NOMO-1 treated with dmso at 0.1 percent for 144 hours (cell line): ENCODE results near the gene ZDHHC6.
"Not testable (repeated sequence)": the region's sequence is repeated elsewhere in the genome, so short reads cannot be mapped to it uniquely, and the experiment has no call there.

Experiments used
- DNase-seq: peaks from one replicate; lab custom pipeline; 2025; ENCODE audit not compliant: unreplicated experiment; lab: John Stamatoyannopoulos, UW

ZDHHC6 gene, protein sequence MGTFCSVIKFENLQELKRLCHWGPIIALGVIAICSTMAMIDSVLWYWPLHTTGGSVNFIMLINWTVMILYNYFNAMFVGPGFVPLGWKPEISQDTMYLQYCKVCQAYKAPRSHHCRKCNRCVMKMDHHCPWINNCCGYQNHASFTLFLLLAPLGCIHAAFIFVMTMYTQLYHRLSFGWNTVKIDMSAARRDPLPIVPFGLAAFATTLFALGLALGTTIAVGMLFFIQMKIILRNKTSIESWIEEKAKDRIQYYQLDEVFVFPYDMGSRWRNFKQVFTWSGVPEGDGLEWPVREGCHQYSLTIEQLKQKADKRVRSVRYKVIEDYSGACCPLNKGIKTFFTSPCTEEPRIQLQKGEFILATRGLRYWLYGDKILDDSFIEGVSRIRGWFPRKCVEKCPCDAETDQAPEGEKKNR

DNA sequence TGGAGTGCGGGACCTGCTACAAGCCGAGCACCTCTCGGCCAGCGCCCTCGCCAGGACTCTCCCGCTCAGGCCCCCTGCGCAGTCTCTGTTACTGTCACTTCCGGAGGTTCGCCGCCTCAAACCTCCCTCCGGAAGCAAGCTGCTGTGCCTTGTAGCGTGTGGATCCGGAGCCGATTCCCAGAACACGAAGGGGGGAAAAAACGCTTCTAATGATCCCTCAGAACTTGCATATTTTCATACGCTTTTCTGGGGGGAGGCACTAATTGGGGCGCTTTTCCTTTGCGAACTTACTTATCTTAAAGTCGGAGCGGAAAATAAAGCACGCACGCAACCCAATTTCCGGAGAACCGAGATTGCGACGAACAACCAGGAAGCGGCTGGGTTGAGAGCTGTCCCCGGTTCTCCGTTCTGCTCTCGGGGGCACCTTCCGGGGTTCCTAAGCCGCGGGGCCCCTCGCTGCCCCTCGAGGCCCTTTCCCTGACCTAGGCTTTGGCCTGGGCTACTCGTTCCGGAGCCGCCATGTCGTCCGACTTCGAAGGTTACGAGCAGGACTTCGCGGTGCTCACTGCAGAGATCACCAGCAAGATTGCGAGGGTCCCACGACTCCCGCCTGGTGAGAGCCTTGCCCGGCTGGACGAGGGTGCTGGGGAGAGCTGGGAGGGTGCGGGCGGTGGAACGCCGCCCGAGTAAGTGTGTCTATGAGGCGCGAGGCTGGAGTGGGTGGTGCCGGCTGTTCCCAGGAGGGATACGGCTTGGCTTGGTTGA, at the start of gene ZDHHC6, which contains the start of gene VTI1A:
Gene ZDHHC6, minus strand, starts transcription at position 60 of the 765 bp plus-strand sequence. CDS start 1,478 bp downstream, outside the sequence.
Gene VTI1A, plus strand, starts transcription at position 361 of the 765 bp plus-strand sequence. Its CDS starts 159 bp downstream, at position 520.
- DNase-seq, result peak; percentile 79

DNA sequence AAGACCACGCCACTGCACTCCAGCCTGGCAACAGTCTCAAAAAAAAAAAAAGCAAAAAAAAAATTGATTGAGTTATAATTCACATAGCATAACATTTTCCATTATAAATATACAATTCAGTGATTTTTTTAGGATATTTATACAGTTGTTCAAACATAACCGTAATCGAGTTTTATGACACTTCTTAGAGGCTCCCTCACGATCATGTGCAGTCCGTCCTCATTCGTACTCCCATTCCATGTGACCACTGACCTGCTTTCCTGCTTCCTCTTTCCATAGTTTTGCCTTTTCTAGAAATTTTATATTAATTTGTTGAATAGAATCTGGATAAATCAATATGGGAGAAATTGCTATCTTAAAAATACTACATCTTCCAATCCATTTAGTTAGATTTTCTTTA, 46.0 kb upstream of the ZDHHC6 start:
- DNase-seq, result no peak

DNA sequence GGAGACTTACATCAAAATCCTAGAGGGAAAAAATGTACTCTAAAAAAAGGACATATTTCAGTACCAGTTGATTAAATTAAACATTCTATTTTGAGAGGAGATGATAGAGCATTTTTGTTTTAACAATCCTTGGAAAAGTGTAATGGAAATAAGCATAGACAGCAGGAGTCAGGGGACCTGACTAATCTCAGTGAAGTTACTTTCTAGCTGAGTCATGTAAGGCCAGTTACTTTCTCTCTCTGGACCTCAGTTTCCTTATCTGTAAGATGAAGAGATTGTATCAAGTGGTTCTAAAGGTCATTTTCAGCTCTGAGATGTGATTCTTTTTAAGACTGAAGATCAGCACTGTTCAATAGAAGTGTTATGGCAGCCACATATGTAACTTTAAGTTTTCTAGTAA, 44.4 kb upstream of the ZDHHC6 start:
- no peak for DNase-seq

DNA sequence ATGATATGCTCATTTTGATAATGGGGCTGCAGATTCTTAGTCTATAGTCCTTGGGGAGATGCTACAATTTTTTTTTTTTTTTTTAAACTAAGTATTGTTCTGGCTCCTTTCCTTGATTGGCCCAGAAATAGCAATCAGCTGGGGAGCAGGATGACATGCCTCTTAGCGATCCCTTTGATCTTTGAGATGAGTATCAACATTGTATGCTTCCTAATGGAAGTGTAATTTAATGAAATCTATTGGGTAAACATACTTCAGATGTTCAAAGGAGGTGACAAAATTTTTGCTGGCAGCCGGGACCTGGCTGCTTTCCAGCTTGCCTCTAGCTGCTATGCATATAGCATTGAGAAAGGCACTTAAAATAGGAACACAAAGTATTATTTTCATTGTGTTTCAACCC, 43.8 kb upstream of the ZDHHC6 start:
- no peak for DNase-seq

DNA sequence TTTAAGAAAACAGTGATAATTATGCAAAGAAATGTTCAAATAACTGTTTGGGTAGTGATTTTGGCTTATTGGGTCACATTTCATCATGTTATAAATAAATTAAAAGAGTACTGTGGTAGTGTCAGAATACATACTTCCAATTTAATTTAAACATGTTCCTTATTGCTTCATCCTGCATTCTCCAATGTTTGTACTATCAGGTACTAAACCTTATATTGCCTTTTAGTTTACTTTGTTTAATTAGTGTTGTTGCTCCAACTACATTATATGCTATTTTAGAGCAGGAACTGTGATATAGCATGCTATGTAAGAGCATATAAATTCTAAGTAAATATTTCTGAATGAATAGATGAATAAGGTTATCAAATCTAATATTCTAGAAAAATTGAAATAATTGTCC, 41.2 kb upstream of the ZDHHC6 start:
- DNase-seq, result no peak

DNA sequence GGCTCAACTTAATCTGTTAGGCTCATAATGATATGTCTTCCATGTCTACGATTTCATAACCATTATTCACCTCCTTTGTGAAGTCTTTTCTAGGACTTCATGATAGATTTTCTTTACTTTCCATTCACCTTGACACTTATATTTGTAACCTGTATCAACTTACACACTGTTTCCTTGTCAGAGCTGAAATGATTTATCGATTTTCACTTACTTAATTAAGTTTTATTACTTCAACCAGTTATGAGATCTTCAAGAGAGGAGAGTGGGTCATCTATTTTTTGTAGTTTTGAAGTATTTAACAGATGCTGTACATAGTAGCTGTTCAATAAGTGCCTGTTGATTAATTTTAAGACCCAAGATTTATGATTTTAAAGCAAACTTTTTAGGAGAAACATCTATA, 37.7 kb upstream of the ZDHHC6 start:
- DNase-seq, result no peak

DNA sequence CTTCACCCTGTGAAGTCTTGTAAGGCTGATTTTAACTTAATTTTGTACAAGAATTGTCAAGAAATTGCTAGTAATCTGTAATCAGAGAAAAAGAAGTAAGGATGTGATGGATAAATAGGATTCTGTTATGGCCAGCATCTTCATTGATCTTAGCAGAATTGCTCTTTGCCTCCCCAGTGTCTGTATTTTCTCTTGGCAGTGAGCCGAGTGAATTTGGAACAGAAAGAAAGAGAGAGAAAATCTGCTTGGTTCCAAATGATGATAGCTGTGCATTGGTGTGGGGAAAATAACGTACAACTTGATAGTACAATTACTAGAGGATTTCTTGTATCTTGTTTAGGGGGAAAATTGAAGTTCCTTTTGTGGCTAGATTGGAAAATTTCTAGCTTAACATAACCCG, 34.9 kb upstream of the ZDHHC6 start:
- no peak for DNase-seq

DNA sequence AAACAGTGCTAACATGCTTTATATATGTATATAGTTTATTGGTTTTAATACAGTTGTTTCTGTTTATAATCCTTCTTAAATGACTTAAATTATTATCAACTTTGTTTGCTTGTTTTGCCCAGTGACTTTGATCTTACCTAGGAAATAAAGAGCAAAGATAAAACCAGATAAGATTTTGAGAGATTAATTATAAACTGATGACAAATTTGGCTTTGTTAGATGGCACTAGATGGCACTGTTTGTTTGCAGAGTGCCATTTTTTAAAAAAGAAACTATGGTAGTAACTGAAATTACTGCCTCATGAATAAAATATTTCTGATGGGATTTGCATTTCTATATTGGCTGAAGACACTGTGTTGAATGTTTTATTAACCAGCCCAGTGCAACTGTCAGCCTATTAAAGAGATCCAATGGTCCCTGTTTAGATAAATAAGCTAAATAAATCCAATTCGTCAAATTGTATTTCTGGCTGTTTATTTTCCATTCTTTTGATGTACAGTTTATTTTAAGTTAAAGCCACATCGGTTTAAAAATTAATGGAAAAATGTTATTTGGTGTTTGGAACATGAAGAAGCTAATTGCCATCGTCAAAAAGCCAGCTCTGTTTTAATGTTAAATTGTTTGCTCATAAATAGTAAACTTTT, 29.0 kb upstream of the ZDHHC6 start:
- no peak for DNase-seq

DNA sequence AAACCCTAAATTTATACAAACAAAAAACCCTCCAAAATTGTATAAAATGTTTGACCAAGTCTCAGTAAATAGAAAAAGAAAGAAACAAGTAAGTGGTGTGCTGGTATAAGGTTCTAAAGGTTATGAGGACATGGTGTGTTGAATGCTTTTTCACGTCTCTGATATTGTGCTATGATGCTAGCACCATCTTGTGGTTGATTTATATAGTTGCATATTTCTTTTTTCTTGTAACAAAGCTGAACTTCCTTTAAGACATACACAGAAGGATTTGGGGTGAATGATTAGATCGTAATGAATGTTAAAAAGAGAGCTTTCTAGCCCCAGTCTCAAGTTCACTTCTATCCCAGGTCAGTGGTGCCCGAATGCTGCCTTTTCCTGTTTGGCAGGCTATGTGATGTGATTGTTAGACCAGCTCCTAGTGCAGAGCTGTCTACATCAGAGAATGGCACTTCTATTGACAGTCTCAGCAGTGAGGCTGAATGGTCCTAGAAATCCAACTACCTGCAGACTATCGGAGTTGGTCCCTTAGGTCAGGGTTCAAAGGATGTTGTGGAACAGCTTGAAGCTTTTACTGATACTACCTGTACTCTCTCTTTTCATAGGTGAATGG, 25.3 kb upstream of the ZDHHC6 start:
- no peak for DNase-seq

DNA sequence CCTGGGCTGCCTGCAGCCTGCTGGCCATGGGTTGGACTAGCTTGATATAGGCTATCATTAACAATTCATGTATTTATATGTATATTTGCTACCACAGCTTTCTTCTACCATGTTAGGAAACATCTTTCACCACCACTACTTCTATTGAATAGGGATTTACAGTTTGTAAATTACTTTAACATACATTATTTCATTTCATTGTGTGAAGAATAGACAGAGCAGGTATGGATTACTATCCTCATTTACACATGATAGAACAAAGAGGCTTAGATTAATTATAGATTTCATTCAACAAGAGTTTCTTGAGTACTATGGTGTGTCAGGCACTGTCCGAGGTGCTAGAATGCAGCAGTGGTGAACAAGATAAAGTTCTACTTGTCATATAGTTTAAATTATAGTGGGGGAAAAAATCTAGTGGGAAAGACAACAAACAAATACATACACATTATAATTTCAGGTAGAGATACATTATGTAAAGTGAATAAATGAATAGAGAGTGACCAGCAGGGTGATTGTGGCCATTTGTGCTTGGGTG, 20.9 kb upstream of the ZDHHC6 start:
- no peak for DNase-seq

DNA sequence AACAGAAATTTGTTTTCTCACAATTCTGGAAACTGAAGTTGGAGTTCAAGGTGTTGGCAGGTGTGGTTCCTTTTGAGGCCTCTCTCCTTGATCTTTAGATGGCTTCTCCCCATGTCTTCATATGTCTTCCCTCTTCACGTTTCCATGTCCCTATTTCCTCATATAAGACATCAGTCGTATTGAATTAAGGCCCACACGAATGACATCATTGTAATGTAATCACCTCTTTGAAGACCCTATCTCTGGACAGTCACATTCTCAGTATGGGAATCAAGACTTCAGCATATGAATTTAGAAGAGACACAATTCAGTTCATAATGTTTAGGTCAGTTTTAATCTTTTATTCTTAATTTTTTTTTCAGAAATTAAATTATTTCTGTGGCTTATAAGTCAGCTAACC, 20.1 kb upstream of the ZDHHC6 start:
- DNase-seq, result no peak

DNA sequence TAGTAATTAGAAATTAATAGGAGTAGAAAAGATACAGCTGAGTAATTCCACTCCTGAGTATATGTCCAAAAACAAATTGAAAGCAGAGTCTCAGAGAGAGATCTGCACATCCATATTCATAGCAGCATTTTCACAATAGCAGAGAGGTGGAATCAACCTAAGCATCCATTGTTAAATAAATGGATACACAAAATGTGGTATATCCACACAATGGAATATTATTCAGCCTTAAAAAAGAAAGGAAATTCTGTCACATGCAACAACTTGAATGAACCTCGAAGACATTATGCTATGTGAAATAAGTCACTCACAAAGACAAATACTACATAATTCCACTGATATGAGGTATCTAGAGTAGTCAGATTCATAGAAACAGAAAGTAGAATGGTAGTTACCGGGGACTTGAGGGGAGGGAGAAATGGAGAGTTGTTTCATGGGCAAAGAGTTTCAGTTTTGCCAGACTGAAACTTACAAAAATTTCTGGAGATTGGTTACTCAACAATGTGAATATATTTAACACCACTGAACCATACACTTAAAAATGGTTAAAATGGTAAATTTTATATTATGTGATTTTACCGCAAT, 18.7 kb upstream of the ZDHHC6 start:
- DNase-seq, result no peak

DNA sequence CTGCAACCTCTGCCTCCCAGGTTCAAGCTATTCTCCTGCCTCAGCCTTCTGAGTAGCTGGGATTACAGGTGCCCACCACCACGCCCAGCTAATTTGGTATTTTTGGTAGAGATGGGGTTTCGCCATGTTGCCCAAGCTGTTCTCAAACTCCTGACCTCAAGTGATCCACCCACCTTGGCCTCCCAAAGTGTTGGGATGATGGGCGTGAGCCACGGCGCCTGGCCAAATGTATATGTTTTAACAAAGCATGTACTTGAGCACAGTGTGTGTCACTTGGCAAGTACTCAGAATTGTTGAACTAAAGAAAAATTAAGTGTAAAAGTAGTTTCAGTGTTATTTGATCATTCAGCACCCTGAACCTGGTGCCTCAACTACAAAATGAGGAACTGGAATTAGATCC, 17.4 kb upstream of the ZDHHC6 start:
- DNase-seq, result not testable (repeated sequence)

DNA sequence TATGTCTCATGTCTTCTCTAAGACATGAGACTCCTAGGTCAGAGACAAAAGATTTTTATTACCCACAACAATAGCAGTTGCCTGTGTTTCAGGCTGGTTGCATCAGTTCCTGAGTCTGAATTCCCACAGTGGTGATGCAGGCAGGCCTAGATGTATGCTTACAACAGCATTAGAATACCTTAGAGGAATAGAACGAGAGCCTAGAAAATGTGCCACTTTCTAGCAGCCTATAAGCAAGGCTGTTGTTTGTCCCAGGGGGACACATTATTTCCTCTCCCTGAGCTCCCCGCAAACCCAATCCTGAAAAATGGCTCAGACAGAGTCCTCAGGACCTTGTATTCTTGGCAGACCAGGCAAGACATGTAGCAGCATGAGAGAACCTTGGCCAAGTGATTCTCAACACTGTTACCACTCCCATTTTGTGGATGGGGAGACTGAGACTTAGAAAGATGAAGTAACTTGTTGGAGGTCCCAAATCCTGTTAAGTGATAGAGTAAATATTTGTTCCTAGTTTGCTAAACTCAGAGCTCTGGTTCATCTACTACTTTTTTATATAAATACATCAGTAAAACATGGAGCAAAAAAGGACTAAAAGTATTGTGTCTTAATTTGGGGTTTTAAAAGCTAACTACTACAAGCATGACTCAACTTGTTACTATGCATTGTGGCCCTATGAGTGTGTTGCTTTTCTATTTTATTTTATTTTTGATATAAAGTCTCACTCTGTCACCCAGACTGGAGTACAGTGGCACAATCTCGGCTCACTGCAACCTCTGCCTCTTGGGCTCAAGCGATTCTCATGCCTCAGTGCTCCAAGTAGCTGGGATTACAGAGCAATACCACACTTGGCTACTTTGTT, 14.5 kb upstream of the ZDHHC6 start:
- no peak for DNase-seq

DNA sequence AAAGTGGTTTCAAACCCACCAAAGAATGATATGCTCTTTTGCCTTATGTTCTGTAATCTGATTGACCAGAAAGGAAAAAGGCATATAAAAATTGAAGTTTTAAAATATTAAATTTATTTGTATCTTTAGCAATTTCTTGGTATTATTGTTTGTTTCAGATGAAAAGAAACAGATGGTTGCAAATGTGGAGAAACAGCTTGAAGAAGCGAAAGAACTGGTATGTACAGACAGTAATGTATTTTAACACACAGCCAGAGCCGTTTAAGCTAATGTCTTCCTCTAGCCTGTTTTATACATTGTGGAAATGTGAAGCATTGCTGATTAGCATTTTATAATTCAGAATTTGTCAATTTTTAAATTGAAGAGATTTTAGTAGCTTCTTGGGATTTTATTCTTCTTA, 13.7 kb upstream of the ZDHHC6 start:
- DNase-seq, result no peak

DNA sequence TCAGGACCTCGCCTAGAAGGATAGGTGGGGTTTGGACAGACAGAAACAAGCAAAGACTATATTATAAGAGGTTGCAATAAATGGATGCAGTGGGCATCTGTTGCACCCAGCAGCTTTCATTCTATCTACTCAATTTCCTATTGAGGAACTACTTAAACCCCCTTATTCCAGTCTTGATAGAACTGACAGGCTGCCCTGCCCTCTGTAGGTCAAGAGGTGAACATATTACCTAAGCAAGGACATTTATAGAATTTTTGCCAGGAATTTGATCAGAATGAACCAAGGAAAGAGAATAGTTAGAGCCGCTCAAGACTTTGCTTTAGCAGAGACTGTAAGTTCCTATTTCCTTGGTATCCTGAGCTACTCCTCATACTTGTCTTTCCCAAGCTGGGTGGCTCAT, 9.8 kb upstream of the ZDHHC6 start:
- no peak for DNase-seq

DNA sequence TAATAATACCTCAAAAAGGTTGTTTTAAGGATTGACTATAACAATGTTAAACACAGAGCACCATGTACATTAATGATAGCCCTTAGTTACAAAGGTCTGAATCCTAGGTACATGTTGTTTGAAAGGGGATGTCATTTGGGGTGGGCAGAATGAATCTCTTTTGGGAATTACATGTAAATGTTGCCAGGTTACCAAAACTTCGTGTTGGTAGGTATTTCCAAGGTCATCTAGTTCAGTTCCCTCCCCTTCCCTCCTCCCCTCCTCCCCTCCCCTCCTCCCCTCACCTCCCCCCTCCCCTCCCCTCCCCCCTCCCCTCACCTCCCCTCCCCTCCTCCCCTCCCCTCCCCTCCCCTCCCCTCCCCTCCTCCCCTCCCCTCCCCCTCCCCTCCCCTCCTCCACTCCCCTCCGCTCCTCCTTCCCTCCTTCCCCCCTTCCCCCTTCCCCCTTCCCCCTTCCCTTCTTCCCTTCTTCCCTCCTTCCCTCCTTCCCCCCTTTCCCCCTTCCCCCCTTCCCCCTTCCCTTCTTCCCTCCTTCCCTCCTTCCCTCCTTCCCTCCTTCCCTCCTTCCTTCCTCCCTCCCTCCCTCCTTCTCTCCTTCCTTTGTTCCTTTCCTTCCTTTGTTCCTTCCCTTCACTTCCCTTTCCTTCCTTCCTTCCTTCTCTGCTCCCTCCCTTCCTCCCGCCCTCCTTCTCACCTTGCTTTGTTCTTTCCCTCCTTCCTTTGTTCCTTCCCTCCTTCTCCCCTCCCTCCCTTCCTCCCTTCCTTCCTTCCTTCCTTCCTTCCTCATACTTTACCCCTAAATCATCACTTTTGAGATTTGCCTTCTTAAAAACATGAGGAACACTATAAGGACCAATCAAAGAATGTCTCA, 8.4 kb upstream of the ZDHHC6 start:
- DNase-seq, result no peak

DNA sequence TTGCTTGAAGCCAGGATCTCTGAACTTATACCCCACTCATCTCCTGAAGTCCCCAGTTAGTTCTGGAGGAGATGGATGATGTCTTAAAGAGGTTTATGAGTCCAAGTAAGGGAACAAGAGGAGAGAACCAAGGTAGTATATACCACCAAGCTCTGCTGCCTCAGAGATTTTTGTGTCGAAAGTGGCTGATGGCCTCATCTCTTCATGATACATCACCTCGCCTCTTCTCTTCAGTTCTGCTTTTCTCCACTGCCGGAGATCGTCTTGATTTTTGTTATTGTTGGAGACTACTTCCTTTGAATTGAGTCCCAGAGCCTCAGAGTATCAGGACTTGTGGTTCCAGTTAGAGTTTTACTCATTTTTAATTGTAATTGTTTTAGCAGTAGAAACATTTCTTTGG, 2.2 kb upstream of the ZDHHC6 start:
- peak; percentile 20 for DNase-seq

DNA sequence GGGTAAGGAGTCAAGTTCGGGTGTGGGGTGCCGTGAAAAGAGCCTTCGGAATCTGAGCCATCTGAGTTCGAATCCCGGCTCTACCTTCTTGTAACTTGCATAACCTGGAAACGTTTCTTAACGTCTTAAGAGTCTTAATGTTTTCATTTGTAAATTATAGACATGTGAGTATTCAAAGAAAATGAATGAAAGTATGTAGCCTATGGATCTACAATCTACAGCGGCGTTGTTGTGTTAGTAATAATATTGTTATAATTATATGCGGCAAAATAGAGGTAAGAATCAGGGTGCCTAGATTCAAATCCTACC, 860 bp upstream of the ZDHHC6 start:
- DNase-seq, result no peak
